GM12872 (cell line): ENCODE measurements around the gene ODC1.
A peak's percentile ranks its signal among the peaks of the same experiment; 100 is the strongest.

Experiments used
- TF ChIP-seq, protein P1 (sequence below): IDR thresholded peaks from 3 replicates; pipeline ENCODE4 v1.5.1; 2011; ENCODE audit warnings: low read depth, mild to moderate bottlenecking, low read length, moderate library complexity; ENCODE audit not compliant: insufficient read depth

Gene ODC1

GRCh38 chr2:10413991-10414451 lies 34.1 kb downstream of the ODC1 start:
- TF ChIP-seq, protein P1, sequence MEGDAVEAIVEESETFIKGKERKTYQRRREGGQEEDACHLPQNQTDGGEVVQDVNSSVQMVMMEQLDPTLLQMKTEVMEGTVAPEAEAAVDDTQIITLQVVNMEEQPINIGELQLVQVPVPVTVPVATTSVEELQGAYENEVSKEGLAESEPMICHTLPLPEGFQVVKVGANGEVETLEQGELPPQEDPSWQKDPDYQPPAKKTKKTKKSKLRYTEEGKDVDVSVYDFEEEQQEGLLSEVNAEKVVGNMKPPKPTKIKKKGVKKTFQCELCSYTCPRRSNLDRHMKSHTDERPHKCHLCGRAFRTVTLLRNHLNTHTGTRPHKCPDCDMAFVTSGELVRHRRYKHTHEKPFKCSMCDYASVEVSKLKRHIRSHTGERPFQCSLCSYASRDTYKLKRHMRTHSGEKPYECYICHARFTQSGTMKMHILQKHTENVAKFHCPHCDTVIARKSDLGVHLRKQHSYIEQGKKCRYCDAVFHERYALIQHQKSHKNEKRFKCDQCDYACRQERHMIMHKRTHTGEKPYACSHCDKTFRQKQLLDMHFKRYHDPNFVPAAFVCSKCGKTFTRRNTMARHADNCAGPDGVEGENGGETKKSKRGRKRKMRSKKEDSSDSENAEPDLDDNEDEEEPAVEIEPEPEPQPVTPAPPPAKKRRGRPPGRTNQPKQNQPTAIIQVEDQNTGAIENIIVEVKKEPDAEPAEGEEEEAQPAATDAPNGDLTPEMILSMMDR, result no peak

DNA sequence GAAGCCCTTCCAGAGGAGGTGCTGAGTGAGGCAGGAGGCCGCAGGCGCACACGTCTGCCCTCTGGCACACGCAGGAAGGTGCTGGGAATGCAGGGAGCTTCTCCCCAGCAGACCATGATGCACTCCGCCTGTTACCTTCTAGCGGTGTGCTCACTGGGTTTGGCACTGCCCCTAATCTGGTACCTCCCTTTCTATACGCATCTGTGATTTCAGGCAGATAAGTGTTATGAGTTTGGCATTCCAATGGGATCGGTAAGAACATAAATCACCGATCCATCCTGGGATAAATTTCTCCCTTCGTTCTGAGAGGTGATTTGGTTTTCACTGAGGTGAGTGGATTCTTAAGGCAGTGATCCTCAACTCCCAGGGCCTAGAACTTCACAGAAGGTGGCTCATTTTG lies 34.6 kb downstream of the ODC1 start:
- TF ChIP-seq, protein P1, result no peak

- TF ChIP-seq, protein P1, result no peak
Measured at GRCh38 chr2:10412380-10412779, 35.7 kb downstream of the ODC1 start.

GRCh38 chr2:10411557-10411956 lies 36.6 kb downstream of the ODC1 start:
- TF ChIP-seq, protein P1, result no peak

DNA sequence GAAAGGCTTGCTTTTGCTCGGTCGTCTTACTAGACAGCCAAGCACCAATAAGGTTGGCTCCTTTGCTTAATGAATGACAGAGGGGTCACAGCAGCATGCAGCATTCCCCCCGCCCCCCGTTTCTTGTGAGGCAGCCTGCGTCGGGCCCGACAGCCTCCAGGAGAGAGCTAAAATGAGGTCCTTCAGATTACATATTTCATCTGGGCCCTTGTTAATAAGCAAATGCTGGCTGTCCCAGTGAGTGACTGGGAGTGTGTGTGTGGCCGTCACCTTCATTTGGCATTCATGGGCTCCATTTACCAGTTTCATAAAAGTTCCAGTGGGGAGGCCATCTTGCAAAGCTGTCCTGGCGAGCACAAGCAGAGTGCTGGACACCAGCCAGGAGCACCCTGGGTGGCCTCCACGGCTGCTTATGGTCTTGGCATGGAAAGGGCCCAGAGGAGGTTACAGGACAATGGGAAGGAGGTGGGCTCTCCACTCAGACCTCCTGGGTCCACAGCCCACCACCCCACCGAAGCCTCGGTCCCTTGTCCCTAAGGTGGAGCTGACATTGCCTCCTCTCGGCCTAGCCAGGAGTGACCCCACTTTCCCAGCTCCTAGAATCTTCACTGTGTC lies 37.2 kb downstream of the ODC1 start:
- TF ChIP-seq, protein P1, result no peak

DNA sequence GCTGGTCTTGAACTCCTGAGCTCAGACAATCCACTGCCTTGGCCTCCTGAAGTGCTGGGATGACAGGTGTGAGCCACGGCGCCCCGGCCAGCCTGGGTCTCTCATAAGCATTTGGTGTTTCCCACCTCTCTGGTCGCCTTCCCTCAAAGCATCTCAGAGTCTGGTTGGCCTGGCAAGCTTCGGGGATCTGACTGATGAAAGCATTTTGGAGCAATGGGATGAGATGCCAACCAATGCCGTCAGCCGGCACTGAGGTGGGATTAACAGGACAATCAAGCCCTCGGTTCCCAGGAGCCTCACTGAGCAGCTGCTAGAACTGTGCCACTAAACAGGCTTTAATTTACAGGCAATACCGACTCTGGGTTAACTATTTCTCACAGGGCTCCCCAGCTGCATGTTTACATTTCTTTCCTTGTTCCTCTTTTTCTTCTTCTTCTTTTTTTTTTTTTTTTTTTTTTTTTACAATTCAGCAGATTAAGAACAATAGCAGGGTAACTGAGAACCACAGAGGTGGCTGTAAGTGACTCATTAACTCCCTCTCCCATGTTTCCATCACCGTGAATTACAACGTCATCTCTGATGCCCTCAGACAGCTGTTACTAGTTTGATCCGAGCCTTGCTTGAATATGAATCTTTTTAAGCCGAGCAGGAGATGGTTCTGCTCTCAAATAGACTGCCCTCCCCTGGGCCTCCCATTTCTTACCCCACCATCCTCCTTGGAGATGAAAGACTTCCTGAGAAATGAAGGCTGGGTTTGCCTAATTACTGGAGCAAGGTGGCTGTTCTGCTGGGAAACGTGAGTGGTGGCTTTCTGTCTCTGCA lies 37.9 kb downstream of the ODC1 start:
- TF ChIP-seq, protein P1, result no peak

GRCh38 chr2:10408649-10409579 lies 39.2 kb downstream of the ODC1 start:
- TF ChIP-seq, protein P1, result peak; percentile 98
